GM21390 (cell line): ENCODE measurements around the gene BTK.

Experiments used
- ATAC-seq: cut with Tn5 transposase; IDR thresholded peaks from one replicate; pipeline ENCODE4 v1.9.1; 2021; ENCODE audit not compliant: unreplicated experiment

The BTK gene

DNA sequence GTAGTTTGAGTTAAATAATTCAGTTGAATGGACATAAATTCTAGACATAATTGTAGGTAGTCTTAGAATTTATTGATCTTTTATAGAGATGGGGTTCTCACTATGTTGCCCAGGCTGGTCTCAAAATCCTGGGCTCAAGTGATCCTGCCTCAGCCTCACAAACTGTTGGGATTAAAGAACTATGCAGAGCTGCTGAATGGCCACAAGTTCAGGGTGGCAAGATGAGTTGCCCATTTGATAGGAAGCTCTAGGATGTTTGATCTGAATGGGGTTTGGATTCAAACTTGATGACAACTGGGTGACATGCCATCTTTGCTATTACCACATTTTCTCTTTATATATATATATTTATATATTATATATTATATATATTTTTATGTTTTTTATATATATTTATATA is 8.4 kb upstream of the BTK start:
- ATAC-seq, result no peak

DNA sequence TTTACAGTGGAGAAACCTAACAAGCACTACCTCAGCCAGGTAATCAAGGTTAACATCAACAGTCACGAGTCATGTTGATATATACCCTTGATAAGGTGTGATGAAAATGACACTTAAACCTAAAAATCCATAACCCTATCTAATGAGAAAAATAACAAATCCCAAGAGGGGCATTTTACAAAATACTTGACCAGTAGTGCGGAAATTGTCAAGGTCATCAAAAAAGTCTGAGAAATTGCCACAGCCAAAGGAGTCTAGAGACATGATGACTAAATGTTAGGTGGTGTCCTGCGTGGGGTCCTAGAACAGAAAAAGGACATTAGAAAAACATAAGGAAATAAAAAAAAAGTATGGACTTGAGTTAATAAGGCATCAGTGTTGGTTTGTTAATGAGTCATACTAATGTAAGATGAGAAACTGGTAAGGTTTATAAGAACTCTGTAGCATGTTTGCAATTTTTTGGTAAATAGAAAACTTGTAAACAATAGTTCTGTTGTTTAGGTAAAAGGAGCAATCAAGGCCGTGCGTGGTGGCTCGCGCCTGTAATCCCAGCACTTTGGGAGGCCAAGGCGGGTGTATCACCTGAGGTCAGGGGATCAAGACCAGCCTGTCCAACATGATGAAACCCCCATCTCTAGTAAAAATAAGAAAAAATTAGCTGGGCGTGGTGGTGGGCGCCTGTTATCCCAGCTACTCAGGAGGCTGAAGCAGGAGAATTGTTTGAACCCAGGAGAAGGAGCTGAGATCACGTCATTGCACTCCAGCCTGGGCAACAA is 7.7 kb upstream of the BTK start:
- ATAC-seq, result no peak

DNA sequence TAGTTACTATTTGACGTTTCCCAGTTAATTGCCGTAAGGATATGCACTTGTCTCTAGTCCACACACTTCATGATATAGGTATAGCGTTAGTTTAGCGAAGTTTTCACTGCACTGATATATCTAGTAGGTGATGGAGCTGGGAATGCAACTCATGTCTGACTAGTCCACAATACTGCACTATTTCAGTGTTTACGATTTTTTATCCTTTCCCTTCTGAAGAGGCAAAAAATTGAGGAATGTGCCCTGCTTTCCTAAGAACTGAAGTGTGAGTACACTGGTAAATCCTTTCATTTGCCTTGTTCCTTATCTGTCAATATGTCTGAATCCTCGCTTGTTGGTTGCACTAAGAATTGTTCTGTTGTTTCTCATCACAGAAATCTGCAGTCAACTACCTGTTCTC is 5.8 kb upstream of the BTK start:
- no peak for ATAC-seq

DNA sequence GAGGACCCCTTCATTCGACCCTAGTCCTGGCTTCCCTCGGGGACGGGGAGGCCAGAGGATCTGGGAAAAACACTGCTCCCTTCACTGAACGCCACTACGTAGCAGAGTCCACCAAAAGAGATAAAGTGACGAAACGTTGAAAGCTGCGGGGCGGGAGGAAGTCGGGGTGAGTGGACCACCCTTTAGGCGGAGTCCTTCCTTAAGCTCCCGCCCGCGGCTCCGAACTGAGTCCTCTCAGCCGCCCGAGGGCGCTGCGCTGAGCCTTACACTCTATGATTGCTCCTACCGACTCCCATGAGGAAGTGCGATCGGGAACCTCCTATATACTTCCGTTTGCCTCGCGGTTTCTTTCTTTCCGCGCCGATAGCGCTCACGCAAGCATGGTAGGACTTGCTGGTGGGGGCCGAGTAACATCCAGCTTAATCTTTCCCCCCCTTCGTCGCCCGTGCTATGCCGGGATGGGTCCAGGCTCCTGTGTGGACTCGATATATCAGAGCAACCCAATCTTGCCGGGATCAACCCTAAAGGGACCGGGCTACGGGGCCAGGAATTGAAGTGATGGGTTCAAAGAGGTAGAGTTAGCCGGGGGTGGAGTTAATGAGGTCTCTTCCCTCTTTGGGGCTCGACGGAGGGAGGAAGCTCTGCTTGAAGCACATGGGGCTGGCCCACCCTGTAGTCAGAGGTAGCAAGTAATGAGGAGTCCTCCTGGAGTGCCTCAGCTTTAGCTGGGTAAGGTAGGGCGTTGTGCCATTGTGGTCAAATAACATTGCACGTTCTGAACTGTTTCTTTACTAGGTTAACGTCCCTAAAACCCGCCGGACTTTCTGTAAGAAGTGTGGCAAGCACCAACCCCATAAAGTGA is 4.9 kb upstream of the BTK start, which contains the start of gene RPL36A:
Gene RPL36A, plus strand, starts transcription at position 348 of the 862 bp plus-strand sequence. Its CDS starts 33 bp downstream, at position 381.
- peak; percentile 80 for ATAC-seq

DNA sequence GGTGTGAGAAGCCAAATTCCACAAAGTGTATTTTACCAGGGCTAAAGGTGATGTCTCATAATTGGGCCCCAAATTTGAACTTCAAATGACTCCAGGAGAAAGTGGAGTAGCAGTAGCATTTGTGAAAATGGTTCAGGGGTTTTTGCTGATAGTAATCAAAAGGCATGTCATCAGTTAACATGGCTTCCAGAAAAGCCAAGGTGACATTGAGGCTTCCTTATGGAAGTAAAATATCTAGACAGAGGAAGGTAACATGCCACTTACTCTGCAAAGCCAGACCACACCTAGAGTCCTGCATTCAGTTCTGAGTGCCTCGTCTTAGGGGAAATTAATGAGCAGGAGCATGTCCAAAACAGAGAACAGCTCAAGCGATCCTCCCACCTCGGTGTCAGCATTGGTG is 2.6 kb upstream of the BTK start:
- no peak for ATAC-seq

DNA sequence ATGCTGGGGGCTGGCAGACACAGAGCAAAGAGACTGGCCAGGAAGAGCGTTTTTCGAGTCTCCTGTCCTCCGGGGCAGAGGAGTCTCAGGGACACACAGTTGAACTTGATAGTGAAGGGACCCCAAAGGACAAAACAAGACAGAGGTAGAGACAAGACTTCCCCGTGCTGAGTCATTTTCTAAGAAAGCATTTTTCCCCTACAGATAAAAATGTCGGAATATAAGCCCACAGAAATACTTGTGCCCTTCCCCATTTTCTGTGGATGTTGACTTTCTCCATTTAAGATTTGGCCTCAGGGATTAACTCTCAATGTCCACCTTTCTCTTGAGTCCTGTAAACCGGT is 523 bp upstream of the BTK start:
- no peak for ATAC-seq

DNA sequence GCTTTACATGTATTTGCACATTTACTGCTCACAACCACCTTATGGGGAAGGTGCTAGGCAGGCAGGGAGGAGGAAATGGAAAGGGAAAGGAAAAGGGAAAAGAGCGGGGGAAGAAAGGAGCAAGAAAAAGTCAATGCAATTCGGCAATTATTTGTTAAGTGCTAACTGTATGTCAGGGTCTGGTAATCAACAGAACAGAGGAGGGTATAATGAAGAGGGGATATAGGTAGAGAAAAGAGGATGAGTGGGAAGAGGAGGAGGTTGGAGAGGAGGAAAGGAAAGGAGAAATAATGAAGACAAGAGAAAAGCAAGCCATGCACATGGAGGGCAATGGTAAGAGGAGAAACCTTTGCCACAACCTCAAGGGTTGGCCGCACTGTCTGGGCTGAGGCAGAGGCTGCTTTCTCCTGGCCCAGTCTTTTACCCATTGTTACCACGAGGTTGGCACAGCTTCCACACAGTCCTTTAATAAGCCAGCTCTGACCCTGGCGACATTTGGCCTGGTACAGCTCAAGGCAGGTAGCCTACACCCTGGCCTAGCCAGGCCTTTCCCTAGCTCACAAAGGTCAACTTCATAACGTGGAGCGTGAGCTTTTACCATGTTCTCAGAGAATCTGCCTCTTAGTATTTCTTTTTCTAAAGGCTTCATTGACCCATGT is 836 bp downstream of the BTK start:
- no peak for ATAC-seq

DNA sequence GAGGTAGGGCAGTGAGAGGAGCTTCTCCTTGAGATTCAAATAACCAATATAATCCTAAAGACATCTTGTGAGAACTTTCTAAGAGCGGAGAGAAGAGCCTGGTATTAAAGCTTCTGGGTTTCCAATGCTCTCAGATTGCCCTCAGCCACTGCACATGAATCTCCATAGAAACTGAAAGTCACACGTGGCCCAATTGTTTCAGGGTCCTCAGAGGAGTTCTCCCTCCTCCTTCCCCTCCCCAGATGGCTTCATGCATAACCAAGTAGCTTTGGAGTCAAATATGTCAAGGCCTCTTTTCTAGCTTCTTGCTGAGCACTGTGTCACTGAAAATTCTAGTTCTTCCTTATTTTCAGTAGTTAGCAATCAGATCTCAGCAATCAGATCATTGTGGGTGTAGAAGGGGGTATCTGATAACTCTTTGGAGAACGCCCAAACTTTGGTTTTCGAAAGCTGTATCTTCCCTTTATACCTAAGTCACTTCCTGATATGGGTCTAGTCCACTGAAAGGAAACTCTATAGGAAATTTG is 2.2 kb downstream of the BTK start:
- ATAC-seq, result peak; percentile 76

DNA sequence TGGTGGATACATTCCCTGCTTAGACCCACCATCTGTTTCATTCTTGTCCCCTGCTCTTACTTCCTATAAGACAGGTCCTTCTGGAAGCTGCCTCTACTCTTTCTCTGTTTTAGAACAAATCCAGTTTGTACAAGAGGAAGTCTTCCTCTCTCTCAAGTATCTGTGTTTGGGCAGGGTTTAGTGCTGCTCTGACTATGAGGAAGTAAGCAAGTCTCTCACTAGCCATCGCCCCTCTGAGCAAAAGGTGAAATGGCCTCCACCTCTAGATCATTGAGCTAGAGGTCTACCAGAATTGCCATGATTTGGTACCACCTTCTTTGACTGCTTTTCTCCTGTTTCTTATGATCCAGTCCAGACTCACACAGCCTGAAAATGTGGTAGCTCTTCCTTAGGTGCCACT is 8.4 kb downstream of the BTK start:
- ATAC-seq, result no peak

DNA sequence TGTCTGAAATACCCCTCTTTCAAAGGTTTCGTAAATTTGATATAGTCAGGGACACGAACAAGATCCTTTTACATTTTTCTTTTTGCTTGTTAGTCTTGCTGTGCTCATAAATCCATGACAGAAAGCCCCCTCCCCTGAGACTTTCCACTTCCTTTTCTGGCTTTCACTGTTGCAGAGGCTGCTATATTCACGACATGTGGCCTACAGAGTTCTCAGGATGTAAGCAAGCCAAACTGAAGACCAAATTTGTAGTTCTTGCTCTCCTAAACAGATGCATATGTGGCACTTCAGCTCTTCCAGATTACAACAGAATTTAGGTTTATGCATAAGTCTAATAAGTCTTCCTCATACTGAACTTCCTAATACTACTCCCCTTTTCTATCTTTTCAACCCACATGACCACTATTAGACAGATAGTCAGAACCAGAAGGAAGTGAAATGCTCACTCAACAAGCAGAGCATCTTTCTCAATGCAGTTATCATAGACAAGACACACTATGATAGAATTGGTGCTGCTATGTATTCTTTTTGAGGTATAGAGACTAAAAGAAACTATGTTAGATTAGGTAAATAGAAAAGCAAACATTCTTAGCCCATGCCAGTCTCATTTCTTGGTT is 15.0 kb downstream of the BTK start:
- ATAC-seq, result peak; percentile 81

DNA sequence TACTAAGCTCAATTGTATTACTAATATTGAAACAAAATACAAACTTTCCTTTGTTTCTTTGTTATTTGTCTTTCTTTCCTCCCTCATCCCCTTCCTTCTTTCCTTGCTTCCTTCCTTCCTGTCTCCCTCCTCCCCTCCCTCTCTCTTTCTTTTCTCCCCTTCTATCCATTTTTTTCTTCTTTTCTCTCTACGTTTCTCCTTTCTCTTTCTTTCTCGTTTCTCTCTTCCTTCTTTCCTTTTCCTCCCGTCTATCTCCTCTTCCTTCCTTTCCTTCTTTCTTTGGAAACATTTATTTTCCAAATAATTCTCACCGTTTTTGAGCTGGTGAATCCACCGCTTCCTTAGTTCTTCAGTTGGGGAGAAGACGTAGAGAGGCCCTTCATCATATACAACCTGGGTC is 16.3 kb downstream of the BTK start:
- no peak for ATAC-seq

DNA sequence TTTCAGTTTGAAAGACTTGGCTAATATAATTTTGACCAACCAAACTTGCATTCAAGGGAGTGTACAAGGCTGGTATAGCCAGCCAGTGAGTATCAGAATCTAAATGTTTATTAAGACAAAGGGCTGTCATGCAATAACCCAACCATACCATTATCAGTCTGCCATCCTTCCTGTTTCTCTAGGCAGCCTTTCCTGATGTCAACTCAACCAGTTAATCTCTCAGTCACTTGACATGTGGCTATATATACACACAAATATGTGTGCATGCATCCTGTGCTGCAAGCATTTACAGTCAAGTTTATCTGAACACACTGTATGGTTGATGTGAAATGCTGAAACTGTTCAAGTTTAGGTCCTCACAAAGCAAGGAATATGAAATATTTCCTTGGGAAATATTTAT is 17.2 kb downstream of the BTK start:
- ATAC-seq, result no peak

DNA sequence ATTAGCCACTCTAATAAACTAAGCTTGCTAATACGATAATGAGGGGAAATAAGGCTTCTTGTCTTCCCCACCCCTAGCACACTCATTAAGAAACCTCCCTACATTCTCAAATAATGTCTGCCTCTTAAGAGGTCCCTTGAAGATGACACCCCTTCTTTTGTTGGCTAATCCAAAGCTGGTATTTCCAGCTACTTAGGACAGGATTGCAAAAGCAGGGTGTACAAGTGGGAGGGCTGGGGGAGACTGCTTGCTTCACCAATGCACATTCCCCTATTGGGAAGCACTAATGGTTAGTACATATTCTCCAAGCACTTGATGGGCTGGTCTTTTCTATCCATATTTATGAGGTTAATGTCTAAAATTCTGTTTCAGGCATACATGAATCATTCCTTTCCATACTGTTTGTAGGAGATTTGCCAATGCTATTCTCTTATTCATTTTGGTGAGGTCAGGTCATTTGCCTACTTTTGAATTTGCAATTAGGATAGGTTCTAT is 20.6 kb downstream of the BTK start:
- ATAC-seq, result no peak

DNA sequence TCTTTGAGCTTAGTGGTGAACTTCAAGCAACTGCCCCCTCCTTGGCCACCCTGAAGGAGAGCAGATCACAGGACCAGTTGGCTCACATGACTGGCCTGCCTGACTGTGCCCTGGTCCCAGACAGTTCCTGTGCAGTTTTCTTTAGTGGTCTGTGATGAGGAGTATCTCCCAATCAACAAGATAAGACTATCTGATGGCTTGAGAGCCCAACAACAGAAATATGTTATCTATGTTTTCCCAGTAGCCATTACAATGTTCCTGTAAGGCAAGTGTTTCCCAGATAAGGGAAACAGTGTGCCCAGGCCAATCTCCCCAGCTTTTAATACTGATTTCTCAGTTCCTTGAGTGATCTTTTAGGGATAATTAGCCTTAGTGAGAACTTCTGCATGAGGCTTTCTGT is 23.2 kb downstream of the BTK start:
- ATAC-seq, result no peak

DNA sequence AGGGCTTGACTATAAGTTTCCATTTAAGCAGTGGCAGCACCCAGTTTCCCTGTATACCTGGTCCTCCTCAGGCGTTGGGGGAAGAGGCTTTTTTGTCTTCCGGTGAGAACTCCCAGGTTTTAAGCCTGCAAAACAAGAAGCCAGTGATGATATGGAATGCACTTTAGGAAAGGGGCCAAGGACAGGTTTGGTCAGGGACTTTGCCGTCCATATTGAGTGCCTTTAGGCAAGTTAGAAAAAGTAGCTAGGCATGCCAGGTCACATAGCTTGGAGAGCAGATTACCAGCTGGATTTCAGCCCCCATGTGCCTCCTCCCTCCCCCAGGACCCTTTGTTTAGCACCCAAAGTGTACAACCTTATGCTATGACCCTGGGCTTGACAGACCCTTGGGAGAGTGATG is 23.9 kb downstream of the BTK start:
- no peak for ATAC-seq

DNA sequence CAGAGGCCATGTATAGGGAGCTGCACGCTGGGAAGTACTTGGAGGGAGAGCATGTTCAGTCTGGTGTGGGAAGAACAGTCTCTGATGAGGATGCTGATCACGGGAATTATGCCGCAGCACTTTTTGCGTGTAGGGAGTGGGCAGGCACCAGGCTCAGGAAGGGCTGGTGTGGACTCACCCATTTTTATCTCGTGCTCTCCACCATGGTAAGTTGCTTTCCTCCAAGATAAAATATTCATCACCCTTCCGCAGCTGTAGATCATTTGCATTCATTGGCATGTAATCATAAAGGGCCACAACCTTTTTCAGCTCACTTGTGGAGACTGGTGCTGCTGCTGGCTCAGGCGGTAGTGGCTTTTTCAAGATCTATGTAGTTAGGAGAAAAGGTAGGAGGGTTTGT is 25.6 kb downstream of the BTK start:
- no peak for ATAC-seq

DNA sequence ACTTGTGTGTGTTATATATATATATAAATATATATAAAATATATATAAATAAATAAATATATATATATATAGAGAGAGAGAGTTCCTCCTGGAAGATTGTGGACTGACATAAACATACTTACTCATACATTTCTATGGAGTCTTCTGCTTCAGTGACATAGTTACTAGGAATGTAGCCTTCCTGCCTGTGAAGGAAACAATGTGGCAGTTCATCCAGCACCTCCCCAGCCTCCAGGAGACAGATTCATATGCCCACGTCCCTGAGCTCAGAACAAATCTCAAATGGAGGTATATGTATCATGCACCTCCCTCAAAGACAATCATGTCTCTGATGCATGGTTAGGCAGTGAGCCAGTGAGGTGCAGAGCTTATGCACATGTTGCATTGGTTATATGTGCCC is 26.0 kb downstream of the BTK start:
- ATAC-seq, result no peak

DNA sequence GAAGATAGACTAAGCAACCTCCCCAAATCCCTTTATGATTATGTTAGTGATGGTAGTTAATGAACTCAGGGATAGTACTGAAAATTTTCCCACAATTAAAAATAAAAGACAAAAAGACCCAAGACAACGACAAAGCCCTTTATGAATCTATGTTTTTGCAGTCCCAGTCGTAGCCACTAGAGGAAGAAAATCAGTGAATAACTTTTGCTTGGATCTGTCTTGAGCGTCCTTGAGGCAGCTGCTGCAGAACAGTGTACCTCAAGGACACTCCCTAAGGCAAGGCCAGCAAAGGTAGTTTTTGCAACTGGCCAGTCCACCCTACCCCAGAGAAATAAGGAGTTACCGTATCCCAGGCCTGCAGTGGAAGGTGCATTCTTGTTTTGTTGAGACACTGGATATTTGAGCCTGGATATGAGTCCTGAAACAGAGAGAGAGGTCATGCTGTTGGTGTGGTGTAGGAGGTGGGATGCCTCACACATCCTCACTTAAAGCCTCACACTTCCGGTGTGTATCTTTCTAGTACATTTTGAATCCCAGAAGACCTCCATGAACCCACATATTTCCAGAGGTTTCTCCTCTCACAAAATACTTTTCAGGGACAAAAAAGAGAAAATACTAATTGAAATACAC is 28.7 kb downstream of the BTK start:
- no peak for ATAC-seq

DNA sequence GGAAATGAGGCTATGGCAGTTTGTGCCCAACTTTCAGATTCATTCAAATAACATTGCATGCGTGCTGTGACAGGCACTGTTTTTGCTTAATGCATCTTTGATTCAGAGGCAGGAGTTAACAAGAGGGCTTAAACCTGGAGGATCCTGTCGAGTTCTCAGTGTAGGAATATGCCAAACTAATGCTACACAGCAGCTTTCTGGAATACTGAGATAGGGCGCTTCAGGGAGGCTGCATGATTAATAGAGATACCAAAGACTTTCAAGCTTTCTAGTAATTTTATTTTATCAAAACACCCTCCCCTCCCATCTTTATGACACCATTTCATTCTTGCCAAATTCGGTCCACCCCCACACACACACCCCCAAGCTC is 36.8 kb downstream of the BTK start:
- no peak for ATAC-seq

DNA sequence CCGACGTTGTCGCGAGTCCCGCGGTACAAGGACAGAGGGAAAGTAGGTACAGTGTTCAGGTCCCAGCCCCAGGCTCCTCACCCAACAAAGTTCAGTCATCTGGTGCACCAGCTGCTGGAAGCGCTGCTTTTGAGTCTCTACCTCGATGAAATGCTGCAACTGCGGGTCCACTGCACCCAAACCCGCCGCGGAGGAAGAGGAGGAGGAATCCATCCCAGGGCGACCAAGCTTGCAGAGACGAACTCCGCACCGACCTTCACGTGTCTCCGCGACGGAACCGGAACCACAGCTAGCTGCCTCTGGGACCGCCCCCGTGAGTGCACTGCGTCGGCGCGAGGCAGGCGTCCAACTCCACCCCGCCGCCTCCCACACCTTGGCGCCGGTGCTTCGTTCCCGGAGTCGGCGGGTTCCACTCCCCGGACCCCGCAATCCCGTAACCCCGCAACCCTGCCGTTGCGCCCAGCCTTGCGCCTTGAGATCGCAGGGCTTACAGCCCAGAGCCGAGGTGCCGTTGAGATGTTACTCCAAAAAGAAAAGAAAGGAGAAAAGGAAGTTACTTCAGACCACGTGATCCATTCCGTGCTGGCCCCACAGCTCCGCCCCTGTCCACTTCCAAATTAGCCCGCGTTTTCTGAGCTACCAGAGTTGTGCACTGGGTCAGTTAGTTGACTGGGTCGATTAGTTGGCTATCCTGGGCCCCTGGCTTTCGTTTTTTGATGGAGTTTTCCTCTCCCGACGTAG is 37.4 kb downstream of the BTK start, which contains the start of gene TIMM8A:
Gene TIMM8A, minus strand, starts transcription at position 291 of the 741 bp plus-strand sequence. Its CDS starts 78 bp downstream, at position 213.
- ATAC-seq, result peak; percentile 98
